HG02981 (cell line): ENCODE measurements around the gene PBX1.

Source experiments
- ATAC-seq: cut with Tn5 transposase; IDR thresholded peaks from one replicate; pipeline ENCODE4 v1.9.1; 2021; ENCODE audit warnings: mild to moderate bottlenecking, moderate library complexity; ENCODE audit not compliant: unreplicated experiment

The PBX1 gene

DNA sequence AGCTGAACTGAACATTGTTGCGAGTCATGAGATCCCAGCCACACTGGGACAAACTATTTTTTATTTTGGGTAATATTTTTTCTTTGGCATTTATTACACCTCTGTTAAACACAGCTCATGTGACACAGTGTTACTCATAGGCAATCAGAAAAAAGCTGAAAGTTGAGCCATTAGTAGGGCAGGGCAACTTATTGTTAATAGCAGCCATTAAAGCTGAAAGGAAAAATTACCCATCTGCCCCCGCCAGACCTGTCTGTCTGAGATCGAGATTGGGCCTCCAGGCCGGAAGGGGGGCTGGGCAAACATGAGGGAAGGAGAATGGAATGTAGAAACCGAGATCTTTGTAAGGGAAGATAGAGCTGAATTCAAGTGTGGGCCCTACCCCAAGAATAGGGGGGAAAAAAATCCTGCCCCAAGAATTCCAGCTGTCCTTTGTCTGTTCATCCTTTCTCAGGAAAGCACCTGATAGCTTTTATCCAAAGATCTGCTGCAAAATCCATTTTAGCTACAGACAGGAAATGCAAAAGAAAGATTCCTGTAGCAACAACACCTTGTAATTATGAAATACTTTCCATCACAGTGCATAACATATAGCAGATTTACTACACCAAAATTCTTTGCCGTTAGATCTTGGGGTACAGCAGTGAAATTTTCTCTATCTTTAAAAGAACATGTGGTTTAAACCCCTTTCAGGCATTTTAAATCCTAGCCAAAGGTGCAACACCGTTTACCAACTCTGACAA is 212.8 kb downstream of the PBX1 start:
- ATAC-seq = no peak

DNA sequence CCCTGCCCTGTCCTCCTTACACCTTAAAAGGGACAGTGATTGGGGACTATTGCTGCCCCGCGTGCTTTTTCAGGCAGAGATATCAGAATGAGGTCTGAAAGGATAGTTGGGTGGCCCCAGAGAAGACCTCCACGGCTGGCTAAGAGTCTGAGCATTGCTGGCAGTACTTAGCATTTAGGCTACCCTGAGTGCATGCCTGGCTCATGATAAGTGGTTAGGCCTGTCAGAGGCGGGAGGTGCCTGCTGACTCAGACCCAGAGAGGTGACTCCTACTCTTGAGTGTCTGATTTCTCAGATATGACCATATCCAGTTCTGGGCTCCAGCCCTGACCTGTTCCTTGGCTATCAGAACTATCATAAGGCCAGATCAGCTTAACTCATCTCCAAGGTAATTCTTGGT is 213.7 kb downstream of the PBX1 start:
- ATAC-seq = peak; percentile 74

DNA sequence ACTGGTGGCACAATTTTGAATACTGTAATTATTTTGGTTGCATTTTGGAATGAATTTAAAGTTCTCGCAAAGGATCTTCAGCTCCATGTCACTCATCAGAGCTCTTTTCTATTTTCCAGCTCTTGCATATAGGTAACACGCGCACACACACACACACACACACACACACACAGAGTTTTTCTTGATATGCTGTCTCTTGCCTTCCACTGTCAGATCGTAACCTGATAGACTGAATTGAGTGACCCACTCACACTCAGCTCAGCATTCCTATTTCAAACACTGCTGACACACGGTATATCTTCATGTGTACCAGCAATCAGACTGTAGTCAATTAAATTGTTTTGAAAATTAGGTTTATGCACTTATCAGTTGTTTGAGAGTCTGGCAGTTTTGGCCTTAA is 214.1 kb downstream of the PBX1 start:
- ATAC-seq = no peak

DNA sequence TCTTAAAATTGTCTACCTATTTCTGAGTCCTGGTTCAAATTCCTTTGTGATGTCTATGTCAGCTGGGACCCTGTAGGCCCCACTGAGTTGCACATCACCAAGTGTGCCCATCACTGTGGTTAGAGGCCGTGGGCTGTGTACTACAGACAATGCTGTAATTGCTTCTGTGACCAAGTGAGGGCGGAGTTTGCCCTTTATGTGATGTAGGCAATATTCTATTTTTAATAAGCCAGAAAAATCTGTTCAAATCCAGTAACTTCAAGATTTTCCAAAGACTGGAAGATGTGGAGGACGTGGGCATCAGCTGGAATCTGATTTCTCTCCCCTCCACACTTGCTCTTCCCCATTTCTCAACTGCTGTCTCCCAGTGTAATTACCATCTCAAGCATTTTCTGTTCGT is 215.4 kb downstream of the PBX1 start:
- no peak for ATAC-seq

DNA sequence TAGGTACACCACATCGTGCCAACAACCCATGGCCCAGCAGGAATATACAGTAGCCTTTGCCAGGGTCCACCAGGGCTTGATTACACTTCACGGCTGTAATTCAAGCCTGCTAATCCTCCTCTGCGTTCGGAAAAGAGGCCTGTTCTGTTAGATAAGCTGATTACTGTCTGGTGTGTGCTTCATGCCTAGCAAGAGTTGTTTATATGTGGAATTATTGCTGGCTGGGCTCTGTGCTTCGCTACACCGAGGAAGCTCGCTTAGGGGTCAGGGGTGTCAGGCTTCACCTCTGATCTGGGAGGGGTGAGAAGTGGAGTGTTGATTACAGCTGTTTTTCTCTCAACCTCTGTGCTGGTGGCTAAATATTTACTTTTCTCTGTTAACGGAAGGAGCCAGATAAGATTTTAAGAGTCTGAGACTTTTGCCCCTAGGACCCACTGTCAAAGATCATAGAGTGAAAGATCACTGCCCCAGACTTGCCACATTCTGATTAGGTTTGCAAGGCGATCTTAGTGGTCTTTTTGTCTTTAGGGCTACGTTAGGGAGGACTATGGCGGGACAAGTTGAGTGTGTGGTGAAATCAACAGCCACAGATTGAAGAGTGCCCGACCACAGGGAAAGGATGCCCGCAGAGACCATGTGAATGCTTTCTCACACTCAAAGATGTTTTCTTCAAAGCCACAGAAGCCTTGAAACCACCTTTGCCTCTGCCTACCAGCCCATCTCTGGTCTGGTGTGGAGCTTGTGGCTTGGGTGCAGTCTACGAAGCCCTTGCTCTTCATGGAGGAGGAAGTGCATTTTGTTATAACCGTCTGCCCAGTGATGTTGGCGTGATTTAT is 216.1 kb downstream of the PBX1 start:
- no peak for ATAC-seq

DNA sequence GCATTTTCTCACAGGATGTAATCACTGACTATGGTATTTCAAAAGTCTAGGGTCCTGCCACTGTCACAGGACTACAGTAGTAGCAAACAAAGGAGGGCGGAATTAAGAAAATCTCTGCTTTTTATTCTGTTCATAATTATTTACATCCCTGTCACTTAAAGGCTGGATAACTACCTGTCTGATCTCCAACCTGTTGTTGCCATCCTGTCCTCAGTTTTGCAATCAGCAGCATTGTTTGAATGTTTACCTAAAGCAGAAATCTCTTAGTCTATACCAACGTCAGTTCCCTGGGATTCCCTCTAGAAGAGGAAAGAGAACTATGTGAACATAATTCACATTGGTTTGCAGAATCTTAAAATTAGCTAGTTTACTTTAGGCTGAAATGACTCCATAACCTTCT is 218.5 kb downstream of the PBX1 start:
- ATAC-seq = no peak

DNA sequence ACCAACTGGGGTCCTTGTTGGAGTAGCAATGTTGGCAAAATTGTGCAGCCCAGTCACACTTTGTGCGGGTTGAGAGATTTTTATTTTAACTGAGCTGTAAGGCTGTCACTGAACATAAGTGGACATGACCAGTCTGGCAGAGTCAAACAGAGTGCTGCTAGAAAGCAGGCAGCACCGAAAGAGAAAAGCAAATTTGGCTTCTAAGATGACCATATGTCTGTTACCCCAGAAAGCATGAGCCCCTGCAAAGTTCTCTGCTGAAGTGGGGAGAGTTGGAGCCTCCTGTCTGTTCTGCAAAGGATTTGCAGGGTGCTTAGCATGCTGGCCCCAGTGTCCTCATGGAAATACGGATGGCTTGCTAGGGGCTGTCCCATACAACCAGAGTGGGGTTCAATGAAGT is 220.4 kb downstream of the PBX1 start:
- no peak for ATAC-seq

DNA sequence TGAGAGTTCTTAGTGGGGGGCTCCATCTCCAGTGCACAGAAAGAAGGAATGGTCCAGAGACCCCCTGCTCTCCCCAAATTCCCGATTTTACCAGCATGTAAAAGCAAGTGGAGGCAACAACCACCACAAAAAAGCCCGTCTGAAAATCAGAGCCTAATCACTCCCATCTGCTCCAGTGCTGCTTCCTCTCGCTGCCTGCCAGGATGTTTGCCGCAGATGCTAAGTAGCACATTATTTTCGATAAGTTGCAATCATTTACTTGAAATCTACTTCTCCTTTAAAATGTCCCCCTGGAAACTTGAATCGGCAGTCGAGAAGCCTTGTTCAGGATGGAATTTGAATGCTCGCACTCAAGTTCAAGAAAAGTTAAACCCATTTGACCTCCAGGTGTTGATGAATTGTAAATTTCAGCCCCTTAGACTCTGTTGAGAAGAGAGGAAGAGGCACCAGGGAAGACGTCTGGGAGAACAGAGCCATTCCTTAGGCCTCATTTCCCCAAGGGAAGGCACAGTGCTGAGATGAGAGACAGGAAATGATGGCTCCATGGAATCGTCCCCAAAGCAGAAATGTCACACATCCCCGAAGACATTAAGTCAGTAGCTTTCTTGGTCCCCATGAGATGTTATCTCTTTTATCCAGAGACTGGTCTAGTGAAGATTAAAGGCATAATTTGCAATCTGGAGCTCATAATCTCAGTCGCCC is 221.3 kb downstream of the PBX1 start:
- ATAC-seq = no peak

DNA sequence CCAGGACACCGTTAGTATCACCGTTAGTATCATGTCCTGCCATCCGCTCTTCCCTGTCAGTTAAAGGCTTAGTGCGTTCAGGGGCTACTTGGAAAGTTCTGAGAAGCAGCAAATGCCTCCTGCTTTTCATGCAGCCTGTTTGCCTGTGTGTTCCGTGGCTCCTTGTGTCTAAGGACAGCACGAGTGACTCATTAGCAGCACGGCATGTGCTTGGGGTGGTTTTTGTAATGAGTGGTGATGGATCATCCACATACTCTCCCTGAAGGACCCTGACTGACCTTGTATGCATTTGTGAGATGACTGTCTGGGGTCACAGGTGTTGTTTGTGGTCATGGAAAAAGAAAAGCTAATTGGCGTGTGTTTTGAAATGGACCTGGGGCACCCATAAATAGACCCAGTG is 221.9 kb downstream of the PBX1 start:
- no peak for ATAC-seq

DNA sequence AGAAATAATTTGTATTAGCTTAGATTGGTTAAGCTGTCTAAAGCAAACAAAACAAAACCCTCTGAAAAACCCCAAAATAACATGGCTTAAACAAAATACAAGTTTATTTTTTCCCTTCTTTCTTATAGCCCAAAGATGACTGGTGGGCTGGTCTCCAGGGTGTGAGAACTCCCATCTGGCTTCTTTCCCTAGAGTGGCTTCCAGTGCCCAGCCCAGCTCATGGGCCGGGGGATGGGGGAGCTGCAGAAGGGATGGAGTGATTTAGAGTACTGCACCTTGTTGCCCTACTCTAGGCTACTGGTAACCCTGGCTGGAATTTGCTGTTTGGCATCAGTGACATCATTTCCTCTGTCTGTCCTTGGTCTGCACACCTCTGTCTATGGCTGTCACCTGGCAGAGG is 223.0 kb downstream of the PBX1 start:
- ATAC-seq = no peak

DNA sequence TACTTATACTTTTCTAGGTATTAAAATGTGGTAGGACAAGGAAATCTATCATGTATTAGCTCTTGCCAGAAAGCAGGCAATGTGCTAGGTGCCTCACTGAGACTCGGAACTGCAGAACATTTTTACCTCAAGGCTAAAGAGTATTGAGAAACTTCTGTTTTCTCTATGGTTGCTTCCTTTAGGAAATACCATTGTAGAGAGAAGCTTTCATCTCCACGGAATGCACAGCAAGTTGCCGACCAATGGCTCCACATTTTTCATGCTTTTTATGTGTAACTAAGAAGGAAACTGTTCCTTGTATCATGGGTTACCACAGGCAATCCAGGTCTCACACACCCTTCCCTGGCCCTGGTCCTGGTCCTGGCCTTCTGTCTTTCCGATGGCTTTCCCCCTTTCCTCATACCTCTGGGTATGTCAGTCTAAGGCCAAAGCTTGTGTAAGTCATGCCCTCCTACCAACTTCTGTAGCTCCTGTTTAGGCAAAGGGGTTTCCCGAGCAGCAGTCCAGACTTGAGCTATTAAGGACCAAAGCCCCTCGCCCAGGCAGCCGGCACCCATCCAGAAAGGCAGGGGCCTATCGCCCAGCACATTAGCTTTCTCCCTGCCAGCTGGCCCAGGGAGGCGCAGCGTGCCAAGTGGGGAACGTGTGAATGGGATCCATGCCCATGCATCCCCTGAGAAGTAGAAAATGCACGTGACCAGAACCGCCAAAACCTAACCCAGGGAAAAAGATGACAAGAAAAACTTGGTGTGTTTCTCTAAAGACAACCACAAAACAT is 225.0 kb downstream of the PBX1 start:
- no peak for ATAC-seq

DNA sequence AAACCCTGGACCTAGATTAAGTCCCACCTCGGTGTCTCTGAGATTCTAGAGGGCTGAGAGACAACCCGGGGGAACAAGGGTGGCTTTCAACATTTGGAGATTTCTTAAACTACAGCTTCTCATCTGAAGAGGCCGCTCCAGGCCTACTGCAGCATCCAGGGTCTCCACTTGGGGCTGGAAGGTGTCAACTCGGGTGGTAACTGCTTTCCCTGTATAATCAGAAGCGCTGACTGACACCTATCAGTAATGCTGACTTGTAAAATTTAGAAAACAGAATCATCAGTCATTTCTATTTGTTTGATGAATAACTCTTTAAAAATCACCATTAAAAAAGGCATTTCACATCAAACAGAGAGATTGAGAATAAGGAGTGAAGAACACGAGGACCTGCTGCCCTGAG is 226.0 kb downstream of the PBX1 start:
- ATAC-seq = no peak

DNA sequence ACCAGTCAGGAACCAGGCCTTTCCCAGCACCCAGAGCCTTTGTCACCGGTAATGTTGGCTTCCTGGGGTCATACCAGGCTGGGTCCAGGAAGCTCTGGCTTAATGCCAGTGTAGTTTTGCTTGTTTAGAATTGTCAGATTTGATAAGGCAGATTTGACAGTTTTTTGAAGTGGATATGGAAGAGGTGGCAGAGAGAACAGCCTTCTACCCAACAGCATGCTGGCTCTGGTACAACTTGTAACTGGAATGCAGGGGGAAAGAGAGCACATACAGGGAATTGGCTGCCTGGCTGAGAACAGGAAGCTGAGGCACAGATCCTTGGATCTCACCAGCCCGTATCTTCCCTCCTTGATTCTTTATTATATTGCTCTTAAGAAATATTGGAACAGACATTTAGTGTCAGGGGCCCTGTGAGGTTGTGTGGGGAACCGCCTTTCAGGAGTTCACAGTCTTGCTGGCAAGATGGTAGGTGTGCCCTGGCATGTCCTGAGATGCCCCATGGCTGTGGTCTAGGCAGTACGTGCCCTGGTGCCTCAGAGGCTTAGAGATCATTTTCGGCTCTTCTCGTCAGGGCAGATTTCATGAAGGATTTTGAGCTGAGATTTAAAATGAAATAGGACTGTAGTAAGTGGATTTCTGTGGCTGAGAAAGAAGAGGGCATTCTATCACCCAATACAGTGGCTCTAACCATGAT is 227.0 kb downstream of the PBX1 start:
- ATAC-seq = no peak

DNA sequence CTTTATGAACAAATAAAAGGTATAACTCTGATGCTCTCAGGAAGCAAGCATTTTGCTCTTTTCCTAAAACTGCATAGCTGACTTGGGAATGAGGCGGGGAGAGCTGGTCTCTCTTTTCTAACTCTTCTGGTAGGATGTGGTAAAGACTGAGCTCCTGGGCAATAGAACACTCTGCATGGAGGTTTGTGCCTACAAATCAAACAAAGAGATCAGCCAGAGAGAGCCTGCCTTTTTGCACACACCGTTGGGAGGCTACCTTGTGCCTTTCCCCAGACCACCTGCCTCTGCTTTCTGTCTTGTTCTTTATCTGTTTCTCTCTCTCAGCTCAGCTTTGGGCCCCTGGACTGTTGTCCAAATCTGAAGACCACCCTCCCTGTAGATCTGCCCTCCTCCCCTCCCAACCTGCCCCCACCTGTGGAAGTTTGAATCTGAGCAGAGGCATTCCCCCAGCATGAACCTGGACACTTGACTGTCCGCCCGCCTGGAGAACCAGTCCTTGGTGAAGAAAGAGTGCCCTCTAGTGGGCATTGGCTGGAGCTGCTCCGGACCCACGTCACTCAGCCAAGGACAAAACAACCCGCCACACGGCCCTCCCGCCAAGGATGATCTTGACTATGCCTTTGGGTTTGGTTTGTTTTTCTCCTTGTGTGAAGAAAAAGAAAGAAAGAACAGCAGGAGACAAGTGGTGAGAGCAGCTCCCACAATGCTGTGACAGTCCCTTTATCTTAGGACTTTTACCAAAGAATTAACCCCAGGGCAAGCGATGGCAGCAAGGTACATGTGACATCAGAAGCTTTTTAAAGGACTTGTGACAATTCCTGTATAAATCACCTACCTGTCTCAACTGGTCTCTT is 228.2 kb downstream of the PBX1 start:
- ATAC-seq = peak; percentile 93

DNA sequence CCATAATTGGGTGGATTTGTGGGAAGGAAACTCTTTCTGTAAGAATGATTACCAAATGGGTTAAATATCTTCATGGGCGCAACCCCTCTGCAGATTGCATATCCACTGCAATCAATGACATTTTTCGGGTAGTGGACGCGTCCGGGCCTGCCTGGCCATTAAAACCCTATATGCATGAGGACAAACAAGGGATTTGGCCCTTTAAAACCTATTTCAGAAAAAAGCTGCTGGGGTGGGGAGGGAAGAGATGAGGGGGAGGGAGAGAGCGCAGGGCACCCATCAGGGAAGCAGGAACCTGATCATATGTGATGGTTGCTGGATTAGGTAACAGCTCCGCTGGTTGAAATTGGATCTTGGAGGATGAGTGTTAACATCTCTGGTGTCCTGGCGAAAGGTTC is 228.8 kb downstream of the PBX1 start:
- ATAC-seq = no peak

DNA sequence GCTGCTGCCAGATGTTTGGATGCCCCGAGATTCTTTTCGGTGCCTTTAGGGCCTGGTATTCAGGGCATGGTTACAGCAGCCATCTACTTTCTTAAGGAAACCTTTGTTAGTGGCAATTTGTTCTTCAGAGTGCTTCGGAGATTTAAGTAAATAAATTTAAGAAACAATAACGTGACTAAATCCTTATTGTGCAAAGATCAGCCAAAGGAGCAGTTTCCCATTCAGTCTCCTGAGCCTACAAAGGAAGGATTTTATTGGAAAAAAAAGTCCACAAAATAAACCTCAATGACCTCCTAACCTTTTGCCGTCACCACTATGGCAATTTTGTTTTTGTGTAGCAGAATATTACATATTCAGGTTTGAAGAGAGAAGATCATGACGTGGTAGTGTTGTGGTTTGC is 231.1 kb downstream of the PBX1 start:
- no peak for ATAC-seq

DNA sequence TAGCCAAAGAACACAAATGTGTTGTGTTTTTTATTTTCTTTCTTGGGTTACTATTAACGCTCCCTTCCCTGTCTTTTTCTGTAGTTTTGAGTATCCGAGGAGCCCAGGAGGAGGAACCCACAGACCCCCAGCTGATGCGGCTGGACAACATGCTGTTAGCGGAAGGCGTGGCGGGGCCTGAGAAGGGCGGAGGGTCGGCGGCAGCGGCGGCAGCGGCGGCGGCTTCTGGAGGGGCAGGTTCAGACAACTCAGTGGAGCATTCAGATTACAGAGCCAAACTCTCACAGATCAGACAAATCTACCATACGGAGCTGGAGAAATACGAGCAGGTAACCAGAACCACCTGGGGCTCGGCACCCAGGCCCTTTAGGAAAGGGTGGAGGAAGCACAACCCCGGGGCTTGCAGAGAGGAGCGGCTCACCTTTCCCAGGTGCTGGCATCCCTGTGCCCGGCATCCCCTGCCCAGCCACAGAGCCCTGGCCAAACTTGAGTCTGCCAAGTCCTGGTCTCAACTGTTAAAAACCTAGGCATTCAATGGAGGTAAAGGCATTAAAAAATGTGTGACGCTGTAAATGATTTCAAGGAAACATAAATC is 233.5 kb downstream of the PBX1 start:
- ATAC-seq = no peak

DNA sequence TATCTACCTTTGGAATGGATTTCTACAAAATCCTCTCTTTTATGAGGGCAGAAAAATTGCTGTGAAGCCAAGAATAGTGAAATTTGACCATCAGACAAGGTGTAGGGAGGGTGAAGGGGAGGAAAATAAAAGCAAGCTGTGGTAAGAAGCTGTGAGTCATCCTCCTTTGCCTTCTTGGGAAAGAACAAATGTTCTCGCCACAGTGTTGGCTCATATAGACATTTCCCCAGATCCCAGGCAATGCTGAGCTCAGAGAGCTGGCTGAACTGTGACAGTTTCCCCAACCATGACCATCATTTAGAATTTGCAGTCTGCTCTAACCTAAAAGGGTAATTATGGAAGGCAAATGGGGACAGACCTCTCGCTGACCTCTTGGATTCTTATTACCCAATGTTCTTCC is 235.4 kb downstream of the PBX1 start:
- no peak for ATAC-seq

DNA sequence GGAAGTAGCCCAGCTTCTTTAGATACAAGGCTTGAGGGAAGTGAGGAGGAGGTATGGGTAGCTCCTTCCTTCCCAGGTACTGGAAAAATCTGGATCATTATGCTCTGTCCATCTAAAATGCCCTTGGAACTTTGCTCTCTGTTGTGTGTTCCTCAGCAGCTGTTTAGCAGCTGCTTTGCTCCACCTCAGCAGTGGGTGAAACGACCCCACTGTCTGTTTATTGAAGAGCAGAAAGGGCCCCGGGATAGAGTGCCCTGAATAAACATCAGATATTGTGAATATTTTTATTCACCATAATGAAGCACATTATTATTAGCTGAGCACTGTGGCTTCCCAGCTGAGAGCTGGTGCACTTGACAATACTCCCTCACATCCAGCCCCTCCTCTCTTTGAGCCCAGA is 237.9 kb downstream of the PBX1 start:
- no peak for ATAC-seq
